Astrocyte (in vitro differentiated cells and primary cell): ENCODE results near the gene RAX. TPM values are rescaled to one million over a fixed set of nuclear protein-coding genes. Genes with fewer than 3 reads are reported as not detected.

Source experiments
- DNase-seq: peaks from one replicate; pipeline ENCODE4 v3.0.0-alpha.2; 2010; ENCODE audit warnings: low read depth
- FAIRE-seq: peaks from 2 replicates; lab custom pipeline; 2011; peaks lifted over from hg19 to GRCh38; lab: Jason Lieb, UNC
- H2AFZ ChIP-seq: 2 replicates; pipeline ENCODE4 v1.6.0; 2012; ENCODE audit warnings: low read depth, low read length, inconsistent platforms
- H3K27ac ChIP-seq: 2 replicates; pipeline ENCODE4 v1.5.1; 2011; ENCODE audit warnings: low read depth, low read length, inconsistent platforms
- H3K27me3 ChIP-seq: 2 replicates; pipeline ENCODE4 v1.6.0; 2011; ENCODE audit warnings: low read length, inconsistent platforms; ENCODE audit not compliant: insufficient read depth
- H3K36me3 ChIP-seq: 2 replicates; pipeline ENCODE4 v1.5.1; 2011; ENCODE audit warnings: low read length, inconsistent platforms; ENCODE audit not compliant: insufficient read depth
- H3K4me1 ChIP-seq: 2 replicates; pipeline ENCODE4 v1.5.1; 2011; ENCODE audit warnings: low read length, inconsistent platforms; ENCODE audit not compliant: insufficient read depth
- H3K4me2 ChIP-seq: 2 replicates; pipeline ENCODE4 v1.6.0; 2012; ENCODE audit warnings: low read length, inconsistent platforms
- H3K4me3 ChIP-seq: 2 replicates; pipeline ENCODE4 v1.5.1; 2011; ENCODE audit warnings: low read depth, mild to moderate bottlenecking, low read length, inconsistent platforms; ENCODE audit not compliant: insufficient read depth
- H3K79me2 ChIP-seq: 2 replicates; pipeline ENCODE4 v1.6.0; 2012; ENCODE audit warnings: mild to moderate bottlenecking, low read length, inconsistent platforms; ENCODE audit not compliant: insufficient read depth
- H3K9ac ChIP-seq: 2 replicates; pipeline ENCODE4 v1.6.0; 2012; ENCODE audit warnings: mild to moderate bottlenecking, low read length, inconsistent platforms
- H3K9me3 ChIP-seq: 2 replicates; pipeline ENCODE4 v1.5.1; 2012; ENCODE audit warnings: low read depth, mild to moderate bottlenecking, low read length, inconsistent platforms; ENCODE audit not compliant: insufficient read depth
- H4K20me1 ChIP-seq: 2 replicates; pipeline ENCODE4 v1.6.0; 2012; ENCODE audit warnings: low read length, inconsistent platforms; ENCODE audit not compliant: insufficient read depth
- H3K27ac Mint-ChIP-seq: one replicate; pipeline ENCODE4 v1.8.0; 2021; ENCODE audit warnings: mild to moderate bottlenecking, mixed read lengths; ENCODE audit not compliant: unreplicated experiment
- H3K27me3 Mint-ChIP-seq: one replicate; pipeline ENCODE4 v1.8.0; 2021; ENCODE audit warnings: low read depth, mixed read lengths; ENCODE audit not compliant: unreplicated experiment
- H3K36me3 Mint-ChIP-seq: one replicate; pipeline ENCODE4 v1.8.0; 2021; ENCODE audit warnings: low read depth, mixed read lengths; ENCODE audit not compliant: unreplicated experiment
- H3K4me1 Mint-ChIP-seq: one replicate; pipeline ENCODE4 v1.8.0; 2021; ENCODE audit warnings: low read depth, mixed read lengths; ENCODE audit not compliant: unreplicated experiment
- H3K4me3 Mint-ChIP-seq: one replicate; pipeline ENCODE4 v1.8.0; 2021; ENCODE audit warnings: mild to moderate bottlenecking, moderate library complexity, mixed read lengths; ENCODE audit not compliant: unreplicated experiment
- H3K9me3 Mint-ChIP-seq: one replicate; pipeline ENCODE4 v1.8.0; 2021; ENCODE audit warnings: mild to moderate bottlenecking, mixed read lengths; ENCODE audit not compliant: unreplicated experiment
- EZH2 ChIP-seq: IDR thresholded peaks from 2 replicates; pipeline ENCODE4 v1.6.1; 2012; ENCODE audit warnings: mild to moderate bottlenecking, low read length, inconsistent platforms; ENCODE audit not compliant: insufficient read depth
- total RNA-seq: library from RNA; stranded (reverse); gene quantifications from 2 replicates; pipeline ENCODE4 v1.2.1, GENCODE V29; 2021
- TF ChIP-seq, protein P1 (sequence below): IDR thresholded peaks from 2 replicates; pipeline ENCODE4 v1.5.1; 2011; ENCODE audit warnings: low read depth, mild to moderate bottlenecking, inconsistent platforms, low read length, moderate library complexity; ENCODE audit not compliant: insufficient read depth

RAX gene
- total RNA-seq, 1 donor from 2014 or later, result not detected

DNA sequence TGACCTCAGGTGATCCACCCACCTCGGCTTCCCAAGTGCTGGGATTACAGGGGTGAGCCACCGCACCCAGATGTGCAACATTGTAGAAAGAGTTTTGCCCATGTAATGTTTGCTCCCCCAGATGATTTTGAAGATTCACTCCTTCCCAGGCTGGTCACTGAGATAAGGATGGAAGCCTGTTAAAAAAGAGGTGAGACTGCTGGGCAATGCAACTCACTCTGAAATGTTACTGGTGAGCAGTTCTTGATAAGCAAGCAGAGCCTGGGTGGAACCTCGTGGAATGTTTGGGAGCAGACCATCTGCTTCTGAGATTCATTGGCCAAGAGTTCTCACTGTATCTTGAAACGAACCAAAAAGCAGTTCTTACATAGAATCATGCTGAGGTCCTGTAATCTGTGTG, 33.6 kb downstream of the RAX start:
- no peak for FAIRE-seq

DNA sequence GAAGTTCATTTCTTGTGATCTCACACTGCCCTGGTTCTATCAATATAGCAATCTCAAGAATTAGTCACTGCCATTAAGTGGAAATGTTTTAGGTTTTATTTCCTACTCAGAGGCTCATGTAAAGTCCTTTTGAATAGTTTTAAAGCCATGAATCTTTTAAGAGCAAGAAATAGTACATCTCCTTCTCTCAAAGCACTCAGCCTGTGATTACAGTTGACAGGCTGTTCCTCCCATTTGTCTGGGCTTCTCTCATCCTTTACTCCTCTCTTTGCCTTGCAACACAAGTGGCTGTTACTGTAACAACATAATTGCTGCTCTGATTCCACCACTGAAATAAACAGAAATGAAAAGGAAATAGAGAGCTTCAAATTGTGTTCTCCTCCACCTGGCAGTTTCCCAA, 34.9 kb downstream of the RAX start:
- Histone ChIP-seq H3K36me3 (no peaks in the 10 kb centered on the region), H4K20me1 (no peaks in the 10 kb centered on the region), H3K27ac (no peak overlapping the region), H2AFZ (no peak overlapping the region), H3K9me3 (no peaks in the 10 kb centered on the region), H3K4me1 (no peaks in the 10 kb centered on the region), H3K79me2 (no peaks in the 10 kb centered on the region), H3K9ac (no peak overlapping the region), H3K4me2 (no peak overlapping the region), H3K27me3 (peaks cover 9% of the 10 kb centered on the region), H3K4me3 (no peak overlapping the region)
- no peaks in the 10 kb centered on the region for H3K36me3 Mint-ChIP-seq
- H3K27ac Mint-ChIP-seq, result no peak overlapping the region
- DNase-seq, result no peak
- peaks cover 24% of the 10 kb centered on the region for H3K27me3 Mint-ChIP-seq
- no peak for TF ChIP-seq EZH2
- TF ChIP-seq, protein P1, sequence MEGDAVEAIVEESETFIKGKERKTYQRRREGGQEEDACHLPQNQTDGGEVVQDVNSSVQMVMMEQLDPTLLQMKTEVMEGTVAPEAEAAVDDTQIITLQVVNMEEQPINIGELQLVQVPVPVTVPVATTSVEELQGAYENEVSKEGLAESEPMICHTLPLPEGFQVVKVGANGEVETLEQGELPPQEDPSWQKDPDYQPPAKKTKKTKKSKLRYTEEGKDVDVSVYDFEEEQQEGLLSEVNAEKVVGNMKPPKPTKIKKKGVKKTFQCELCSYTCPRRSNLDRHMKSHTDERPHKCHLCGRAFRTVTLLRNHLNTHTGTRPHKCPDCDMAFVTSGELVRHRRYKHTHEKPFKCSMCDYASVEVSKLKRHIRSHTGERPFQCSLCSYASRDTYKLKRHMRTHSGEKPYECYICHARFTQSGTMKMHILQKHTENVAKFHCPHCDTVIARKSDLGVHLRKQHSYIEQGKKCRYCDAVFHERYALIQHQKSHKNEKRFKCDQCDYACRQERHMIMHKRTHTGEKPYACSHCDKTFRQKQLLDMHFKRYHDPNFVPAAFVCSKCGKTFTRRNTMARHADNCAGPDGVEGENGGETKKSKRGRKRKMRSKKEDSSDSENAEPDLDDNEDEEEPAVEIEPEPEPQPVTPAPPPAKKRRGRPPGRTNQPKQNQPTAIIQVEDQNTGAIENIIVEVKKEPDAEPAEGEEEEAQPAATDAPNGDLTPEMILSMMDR, result no peak
- H3K4me3 Mint-ChIP-seq, result no peak overlapping the region
- no peaks in the 10 kb centered on the region for H3K9me3 Mint-ChIP-seq
- H3K4me1 Mint-ChIP-seq, result no peaks in the 10 kb centered on the region
- no peak for FAIRE-seq

More for the DNA sequence above, 33.6 kb downstream of the RAX start:
- no peak overlapping the region for H3K27ac Mint-ChIP-seq
- Histone ChIP-seq H3K4me2 (no peak overlapping the region), H3K36me3 (no peaks in the 10 kb centered on the region), H2AFZ (no peak overlapping the region), H3K79me2 (no peaks in the 10 kb centered on the region), H3K27me3 (peaks cover 9% of the 10 kb centered on the region), H4K20me1 (no peaks in the 10 kb centered on the region), H3K27ac (no peak overlapping the region), H3K4me3 (no peak overlapping the region), H3K9me3 (no peaks in the 10 kb centered on the region), H3K4me1 (no peaks in the 10 kb centered on the region), H3K9ac (no peak overlapping the region)
- H3K27me3 Mint-ChIP-seq, result peaks cover 27% of the 10 kb centered on the region
- DNase-seq, result no peak
- no peak overlapping the region for H3K4me3 Mint-ChIP-seq
- H3K9me3 Mint-ChIP-seq, result no peaks in the 10 kb centered on the region
- no peaks in the 10 kb centered on the region for H3K4me1 Mint-ChIP-seq
- TF ChIP-seq, protein P1, result no peak
- no peak for TF ChIP-seq EZH2
- H3K36me3 Mint-ChIP-seq, result no peaks in the 10 kb centered on the region

DNA sequence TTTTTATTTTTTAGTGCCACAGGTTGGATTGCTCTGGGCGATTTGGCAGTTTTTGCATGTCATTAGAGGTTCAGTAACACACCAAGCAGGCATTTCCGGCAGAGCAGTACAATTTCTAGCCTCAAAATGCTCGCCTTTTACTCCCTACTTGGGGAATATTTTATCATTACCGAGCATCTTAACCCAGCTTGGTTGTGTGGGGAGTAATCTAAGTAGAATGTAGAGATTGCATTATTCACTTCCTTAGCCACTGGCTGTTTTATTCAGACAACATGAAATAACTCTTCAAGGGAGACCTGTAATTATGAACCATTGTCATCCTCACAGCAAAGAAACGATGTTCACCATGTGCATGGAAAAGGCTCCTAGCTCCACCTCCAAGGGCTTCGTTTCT, 40.2 kb downstream of the RAX start:
- Histone ChIP-seq H3K79me2 (no peaks in the 10 kb centered on the region), H3K36me3 (no peaks in the 10 kb centered on the region), H3K4me3 (no peak overlapping the region), H3K9ac (no peak overlapping the region), H3K4me2 (no peak overlapping the region), H3K27me3 (peaks cover 36% of the 10 kb centered on the region), H2AFZ (no peak overlapping the region), H3K9me3 (no peaks in the 10 kb centered on the region), H3K27ac (no peak overlapping the region), H3K4me1 (no peaks in the 10 kb centered on the region), H4K20me1 (no peaks in the 10 kb centered on the region)
- peaks cover 2% of the 10 kb centered on the region for H3K36me3 Mint-ChIP-seq
- no peak overlapping the region for H3K27ac Mint-ChIP-seq
- H3K4me1 Mint-ChIP-seq, result no peaks in the 10 kb centered on the region
- H3K27me3 Mint-ChIP-seq, result peaks cover 38% of the 10 kb centered on the region
- FAIRE-seq, result no peak
- H3K9me3 Mint-ChIP-seq, result no peaks in the 10 kb centered on the region
- no peak overlapping the region for H3K4me3 Mint-ChIP-seq
- TF ChIP-seq EZH2, result no peak
- TF ChIP-seq, protein P1, result no peak
- DNase-seq, result no peak
